Loucy (cell line): ENCODE results near the gene TBC1D2B.
"Not testable (repeated sequence)": the region's sequence is repeated elsewhere in the genome, so short reads cannot be mapped to it uniquely, and the experiment has no call there.

Experiments
- H2AFZ ChIP-seq: fragments of 200-600 bp; sonication (generic); 2 replicates; pipeline ENCODE4 v1.6.0; 2016; ENCODE audit warnings: antibody characterized with exemption, mild to moderate bottlenecking, low read length, moderate library complexity
- H3F3A ChIP-seq: fragments of 200-600 bp; 2 replicates; pipeline ENCODE4 v1.6.0; 2016; ENCODE audit warnings: antibody characterized with exemption, low read depth, mild to moderate bottlenecking
- H3K27me3 ChIP-seq: fragments of 200-600 bp; sonication (generic); 2 replicates; pipeline ENCODE4 v1.6.1; 2014; ENCODE audit warnings: low read length, mild to moderate bottlenecking; ENCODE audit not compliant: insufficient read depth, poor library complexity, severe bottlenecking
- H3K36me3 ChIP-seq: fragments of 200-600 bp; sonication (generic); 2 replicates; pipeline ENCODE4 v1.6.1; 2016; ENCODE audit warnings: low read length; ENCODE audit not compliant: insufficient read depth
- H3K4me1 ChIP-seq: fragments of 200-600 bp; sonication (generic); 2 replicates; pipeline ENCODE4 v1.5.1; 2014; ENCODE audit warnings: low read length, mild to moderate bottlenecking; ENCODE audit not compliant: insufficient read depth, poor library complexity, severe bottlenecking
- H3K4me2 ChIP-seq: fragments of 200-600 bp; sonication (generic); 2 replicates; pipeline ENCODE4 v1.6.0; 2014; ENCODE audit warnings: antibody characterized with exemption, low read length, low read depth, mild to moderate bottlenecking; ENCODE audit not compliant: poor library complexity, severe bottlenecking
- H3K4me3 ChIP-seq: fragments of 200-600 bp; sonication (generic); 2 replicates; pipeline ENCODE4 v1.5.1; 2014; ENCODE audit warnings: low read length, mild to moderate bottlenecking, mixed read lengths; ENCODE audit not compliant: poor library complexity, severe bottlenecking
- H3K79me2 ChIP-seq: fragments of 200-600 bp; sonication (generic); 2 replicates; pipeline ENCODE4 v1.6.1; 2014; ENCODE audit warnings: low read length; ENCODE audit not compliant: insufficient read depth
- H3K9ac ChIP-seq: fragments of 200-600 bp; sonication (generic); 2 replicates; pipeline ENCODE4 v1.6.0; 2014; ENCODE audit warnings: mild to moderate bottlenecking, low read depth, low read length, moderate library complexity; ENCODE audit not compliant: poor library complexity, severe bottlenecking
- H3K9me2 ChIP-seq: fragments of 200-600 bp; sonication (generic); replicated peaks from 2 replicates; pipeline ENCODE4 v1.6.1; 2016; ENCODE audit warnings: low read depth, low read length, mixed read lengths
- H3K9me3 ChIP-seq: fragments of 200-600 bp; sonication (generic); 2 replicates; pipeline ENCODE4 v1.6.1; 2014; ENCODE audit warnings: mild to moderate bottlenecking, antibody characterized with exemption, low read length, low read depth; ENCODE audit not compliant: insufficient read depth
- H4K20me1 ChIP-seq: fragments of 200-600 bp; sonication (generic); 2 replicates; pipeline ENCODE4 v1.6.0; 2014; ENCODE audit warnings: antibody characterized with exemption, low read length, mild to moderate bottlenecking; ENCODE audit not compliant: insufficient read depth, poor library complexity, severe bottlenecking
- CTCF ChIP-seq: fragments of 200-600 bp; sonication (generic); conservative IDR thresholded peaks from 2 replicates; pipeline ENCODE4 v1.5.1; 2014; ENCODE audit warnings: mild to moderate bottlenecking, antibody characterized with exemption, low read length
- EZH2phosphoT487 ChIP-seq: fragments of 200-600 bp; IDR thresholded peaks from 2 replicates; pipeline ENCODE4 v1.6.1; 2018; ENCODE audit warnings: antibody characterized with exemption, mild to moderate bottlenecking, moderate library complexity, borderline replicate concordance

TBC1D2B gene

GRCh38 chr15:77992356-77993222 is 84.9 kb downstream of the TBC1D2B start:
- Histone ChIP-seq H4K20me1 (peaks cover 5% of the 10 kb centered on the region), H3K27me3 (no peaks in the 10 kb centered on the region), H3F3A (0 out of 2 replicates have a peak, but pooled peaks cover 2% of the 10 kb centered on the region), H2AFZ (no peak overlapping the region), H3K9ac (no peak overlapping the region), H3K4me2 (no peak overlapping the region), H3K9me3 (no peaks in the 10 kb centered on the region), H3K4me3 (no peak overlapping the region), H3K36me3 (peaks cover 15% of the 10 kb centered on the region; the same call in 1 of the 2 replicates), H3K9me2 (no peaks in the 10 kb centered on the region), H3K4me1 (peaks cover 36% of the 10 kb centered on the region), H3K79me2 (no peaks in the 10 kb centered on the region)
- TF ChIP-seq CTCF (no peak), EZH2phosphoT487 (no peak)

- H4K20me1 ChIP-seq, H3K4me2 ChIP-seq, H3K4me3 ChIP-seq, H3K9me3 ChIP-seq, H3K79me2 ChIP-seq, H3F3A ChIP-seq, H2AFZ ChIP-seq, H3K36me3 ChIP-seq, H3K9me2 ChIP-seq, H3K27me3 ChIP-seq, H3K9ac ChIP-seq: not testable (repeated sequence)
- peaks cover 36% of the 10 kb centered on the region for H3K4me1 ChIP-seq
Measured at GRCh38 chr15:77991658-77992201, 85.8 kb downstream of the TBC1D2B start.

- H4K20me1 ChIP-seq: peaks cover 5% of the 10 kb centered on the region
- H3K9me2 ChIP-seq: no peaks in the 10 kb centered on the region
- H3K4me3 ChIP-seq: no peak overlapping the region
- H3K9me3 ChIP-seq: no peaks in the 10 kb centered on the region
- TF ChIP-seq EZH2phosphoT487: no peak
- H3K79me2 ChIP-seq: no peaks in the 10 kb centered on the region
- no peaks in the 10 kb centered on the region for H3K27me3 ChIP-seq
- H3F3A ChIP-seq: 0 out of 2 replicates have a peak, but pooled peaks cover 2% of the 10 kb centered on the region
- H3K9ac ChIP-seq: peak overlapping the region; percentile 10
- peaks cover 36% of the 10 kb centered on the region for H3K4me1 ChIP-seq
- H2AFZ ChIP-seq: no peak overlapping the region
- H3K36me3 ChIP-seq: no peaks in the 10 kb centered on the region
- peak overlapping the region; percentile 49 for H3K4me2 ChIP-seq
Measured at GRCh38 chr15:77991029-77991406, 86.5 kb downstream of the TBC1D2B start.

- Histone ChIP-seq H3K27me3 (no peaks in the 10 kb centered on the region), H3F3A (0 out of 2 replicates have a peak, but pooled peaks cover 2% of the 10 kb centered on the region), H3K9me2 (no peaks in the 10 kb centered on the region), H3K4me2 (peak overlapping the region; percentile 49), H3K9me3 (no peaks in the 10 kb centered on the region), H3K4me1 (peaks cover 36% of the 10 kb centered on the region), H4K20me1 (peaks cover 5% of the 10 kb centered on the region), H2AFZ (no peak overlapping the region), H3K79me2 (no peaks in the 10 kb centered on the region), H3K4me3 (no peak overlapping the region), H3K36me3 (no peaks in the 10 kb centered on the region), H3K9ac (no peak overlapping the region)
- TF ChIP-seq EZH2phosphoT487 (no peak), CTCF (no peak)
Measured at GRCh38 chr15:77989296-77990143, 88.0 kb downstream of the TBC1D2B start.
